ENCODE data around the gene AHCYL1. TPM values are rescaled to one million over a fixed set of nuclear protein-coding genes. Genes with fewer than 3 reads are reported as not detected.

AHCYL1 gene
- total RNA-seq, 4 donors from 2014 or later, result 51.2 to 96.4 (median 80.9) TPM

- TF ChIP-seq POLR2A (IDR thresholded peaks at IDR 0.05), result no peak
- TF ChIP-seq CTCF (IDR thresholded peaks at IDR 0.05), result no peak
- peak overlapping the region in 3 of 4 donors; percentile 96 for H3K27ac ChIP-seq
- H3K36me3 ChIP-seq, result peaks cover 0 to 7% (median 0%) of the 10 kb centered on the region in 3 donors
- no peaks in the 10 kb centered on the region for H3K9me3 ChIP-seq
- peaks cover 0 to 51% (median 10%) of the 10 kb centered on the region in 4 donors for H3K4me1 ChIP-seq
- H3K4me3 ChIP-seq, result peak overlapping the region in 2 of 4 donors; percentile 83 to 84
- no peak for DNase-seq
- H3K27me3 ChIP-seq, result no peaks in the 10 kb centered on the region
These were observed 1.5 kb downstream of the AHCYL1 start for GRCh38 chr1:109986054-109986444.

GRCh38 chr1:109988349-109988914, 3.9 kb downstream of the AHCYL1 start:
- Histone ChIP-seq H3K36me3 (peaks cover 0 to 7% (median 0%) of the 10 kb centered on the region in 3 donors), H3K4me3 (no peak overlapping the region), H3K27ac (no peak overlapping the region), H3K9me3 (no peaks in the 10 kb centered on the region), H3K27me3 (no peaks in the 10 kb centered on the region), H3K4me1 (peaks cover 0 to 60% (median 10%) of the 10 kb centered on the region in 4 donors)
- TF ChIP-seq POLR2A (IDR thresholded peaks at IDR 0.05) (no peak), CTCF (IDR thresholded peaks at IDR 0.05) (no peak)
- DNase-seq, result no peak

- no peak overlapping the region for H3K27ac ChIP-seq
These were observed 5.1 kb downstream of the AHCYL1 start for GRCh38 chr1:109989506-109990301.

GRCh38 chr1:109990302-109990653, 5.7 kb downstream of the AHCYL1 start:
- no peak for TF ChIP-seq CTCF (IDR thresholded peaks at IDR 0.05)
- Histone ChIP-seq H3K4me1 (peaks cover 0 to 73% (median 9%) of the 10 kb centered on the region in 4 donors), H3K9me3 (no peaks in the 10 kb centered on the region), H3K36me3 (peaks cover 0 to 7% (median 0%) of the 10 kb centered on the region in 3 donors), H3K4me3 (no peak overlapping the region), H3K27ac (no peak overlapping the region), H3K27me3 (no peaks in the 10 kb centered on the region)
- DNase-seq, result no peak

More at GRCh38 chr1:109989506-109990301, 5.1 kb downstream of the AHCYL1 start:
- Histone ChIP-seq H3K36me3 (peaks cover 0 to 7% (median 0%) of the 10 kb centered on the region in 3 donors), H3K27me3 (no peaks in the 10 kb centered on the region), H3K9me3 (no peaks in the 10 kb centered on the region), H3K4me3 (no peak overlapping the region), H3K4me1 (peaks cover 0 to 67% (median 9%) of the 10 kb centered on the region in 4 donors)
- no peak for DNase-seq
- TF ChIP-seq POLR2A (IDR thresholded peaks at IDR 0.05), result no peak
- no peak for TF ChIP-seq CTCF (IDR thresholded peaks at IDR 0.05)

- Histone ChIP-seq H3K27ac (no peak overlapping the region), H3K4me1 (peaks cover 0 to 65% (median 2%) of the 10 kb centered on the region in 4 donors)
- TF ChIP-seq POLR2A (IDR thresholded peaks at IDR 0.05), result no peak
- no peak for TF ChIP-seq CTCF (IDR thresholded peaks at IDR 0.05)
These were observed 6.9 kb downstream of the AHCYL1 start for GRCh38 chr1:109991400-109991925.

More at GRCh38 chr1:109991400-109991925, 6.9 kb downstream of the AHCYL1 start:
- peaks cover 0 to 16% (median 0%) of the 10 kb centered on the region in 3 donors for H3K36me3 ChIP-seq
- H3K27me3 ChIP-seq, result no peaks in the 10 kb centered on the region
- no peak overlapping the region for H3K4me3 ChIP-seq
- H3K9me3 ChIP-seq, result no peaks in the 10 kb centered on the region
- DNase-seq, result no peak
